HepG2 (cell line): Measurements from ENCODE around the gene TMEM114. TPM values are rescaled to one million over a fixed set of nuclear protein-coding genes. Genes with fewer than 3 reads are reported as not detected.

Source experiments
- ATAC-seq: fragments of 200-7000 bp; cut with Tn5 transposase; 3 replicates; pipeline ENCODE4 v1.9.1; 2020; ENCODE audit warnings: mild to moderate bottlenecking, moderate library complexity
- BruUV-seq: library from RNA; stranded (reverse); fragments of 400-500 nt; replicated peaks from 2 replicates; lab custom pipeline; 2021; lab: Mats Ljungman, UMichigan
- CTCF ChIA-PET: fragments of 300-600 bp; formaldehyde crosslinking; extraction: SDS; loops from one replicate; lab custom pipeline; 2021; ENCODE audit warnings: low total read pairs, inconsistent platforms, low intra/inter-chr PET ratio; lab: Yijun Ruan, JAX
- POLR2A ChIA-PET: fragments of 350-600 bp; sonication (Branson Sonifier 250); formaldehyde crosslinking; loops from one replicate; lab custom pipeline; 2020; ENCODE audit warnings: antibody characterized with exemption, inconsistent platforms; lab: Yijun Ruan, JAX
- DNase-seq: peaks from one replicate; pipeline ENCODE4 v3.0.0-alpha.2; 2015; ENCODE audit warnings: low spot score
- FAIRE-seq: peaks from 3 replicates; lab custom pipeline; 2011; peaks lifted over from hg19 to GRCh38; lab: Jason Lieb, UNC
- H2AFZ ChIP-seq: one replicate; pipeline ENCODE4 v1.6.1; 2011; ENCODE audit warnings: low read length, inconsistent platforms
- H3K27ac ChIP-seq: fragments of 300-600 bp; 3 replicates; pipeline ENCODE4 v1.8.0; 2011; ENCODE audit warnings: mixed run types, mild to moderate bottlenecking, mixed read lengths, low read length, inconsistent platforms; ENCODE audit not compliant: insufficient read depth; ENCODE audit errors: extremely low read length
- H3K27me3 ChIP-seq, 2 experiments: fragments of 200-600 bp in 1 of 2; 2 replicates in 1 of 2; 3 replicates in 1 of 2; pipeline versions ENCODE4 v1.6.0 to v1.8.0; 2011; ENCODE audit warnings: low read length in 2 of 2, mild to moderate bottlenecking in 2 of 2, moderate library complexity in 2 of 2, inconsistent platforms in 1 of 2; ENCODE audit not compliant: insufficient read depth in 2 of 2, control insufficient read depth in 1 of 2
- H3K36me3 ChIP-seq, 2 experiments: fragments of 200-600 bp in 1 of 2; replicated peaks in 1 of 2; 2 replicates in 1 of 2; 3 replicates in 1 of 2; pipeline versions ENCODE4 v1.5.1 to v1.8.0; 2011; ENCODE audit warnings: low read length in 2 of 2, inconsistent platforms in 1 of 2; ENCODE audit not compliant: insufficient read depth in 2 of 2, control insufficient read depth in 1 of 2
- H3K4me1 ChIP-seq: 2 replicates; pipeline ENCODE4 v1.5.1; 2012; ENCODE audit warnings: low read length, inconsistent platforms; ENCODE audit not compliant: insufficient read depth
- H3K4me2 ChIP-seq: 2 replicates; pipeline ENCODE4 v1.6.0; 2011; ENCODE audit warnings: low read depth, low read length, inconsistent platforms
- H3K4me3 ChIP-seq, 3 experiments: fragments of 200-600 bp in 1 of 3; sonication (generic), shearing (Covaris generic) in 1 of 3; replicated peaks in 1 of 3; 2 replicates each; pipeline ENCODE4 v1.5.1; 2011 to 2016; ENCODE audit warnings: low read length in 3 of 3, inconsistent platforms in 2 of 3, low read depth in 2 of 3, mild to moderate bottlenecking in 2 of 3, control low read depth in 1 of 3, mixed read lengths in 1 of 3; ENCODE audit not compliant: insufficient read depth in 1 of 3
- H3K79me2 ChIP-seq: one replicate; pipeline ENCODE4 v1.6.1; 2011; ENCODE audit warnings: low read length, inconsistent platforms; ENCODE audit not compliant: insufficient read depth
- H3K9ac ChIP-seq: 2 replicates; pipeline ENCODE4 v1.6.0; 2011; ENCODE audit warnings: mild to moderate bottlenecking, low read depth, low read length, inconsistent platforms; ENCODE audit not compliant: insufficient read depth
- H3K9me3 ChIP-seq: 2 replicates; pipeline ENCODE4 v1.5.1; 2012; ENCODE audit warnings: mild to moderate bottlenecking, low read length
- H4K20me1 ChIP-seq: 2 replicates; pipeline ENCODE4 v1.6.0; 2011; ENCODE audit warnings: inconsistent platforms, mild to moderate bottlenecking, low read length, moderate library complexity; ENCODE audit not compliant: insufficient read depth
- CHD2 ChIP-seq: IDR thresholded peaks from 2 replicates; pipeline ENCODE4 v1.6.1; 2011; ENCODE audit warnings: low read depth, low read length, improper control_type of control experiment
- FOXK2 ChIP-seq: fragments of 450-650 bp; IDR thresholded peaks from 2 replicates; pipeline ENCODE4 v1.6.1; 2016
- HNRNPL ChIP-seq: fragments of 200-400 bp; formaldehyde crosslinking; IDR thresholded peaks from 2 replicates; pipeline ENCODE4 v1.6.1; 2017; ENCODE audit warnings: mild to moderate bottlenecking, low read depth, low read length
- MEF2D ChIP-seq: sonication (generic); formaldehyde crosslinking; IDR thresholded peaks from 2 replicates; pipeline ENCODE4 v1.5.1; 2020; ENCODE audit warnings: mild to moderate bottlenecking, missing genetic modification reagents
- NCOA5 ChIP-seq: sonication (generic); formaldehyde crosslinking; IDR thresholded peaks from 2 replicates; pipeline ENCODE4 v1.4.0; 2020; ENCODE audit warnings: missing genetic modification reagents
- PBX2 ChIP-seq: IDR thresholded peaks from 2 replicates; pipeline ENCODE4 v1.6.1; 2016; ENCODE audit warnings: control low read depth
- POLR2A ChIP-seq, 2 experiments: IDR thresholded peaks; 2 replicates each; pipeline ENCODE4 v1.6.1; 2011; ENCODE audit warnings: low read depth in 2 of 2, low read length in 2 of 2, mild to moderate bottlenecking in 1 of 2, moderate library complexity in 1 of 2; ENCODE audit not compliant: insufficient read depth in 1 of 2
- YEATS4 ChIP-seq: sonication (generic); formaldehyde crosslinking; IDR thresholded peaks from 2 replicates; pipeline ENCODE4 v1.4.0; 2020; ENCODE audit warnings: missing genetic modification reagents, borderline replicate concordance
- ZNF207 ChIP-seq: fragments of 450-650 bp; IDR thresholded peaks from 2 replicates; pipeline ENCODE4 v1.6.1; 2016; ENCODE audit warnings: antibody characterized with exemption, borderline replicate concordance
- ZNF644 ChIP-seq: IDR thresholded peaks from 2 replicates; pipeline ENCODE4 v1.6.1; 2016; ENCODE audit warnings: low read depth
- ZNF660 ChIP-seq: sonication (generic); formaldehyde crosslinking; IDR thresholded peaks from 2 replicates; pipeline ENCODE4 v1.5.1; 2020; ENCODE audit warnings: mild to moderate bottlenecking, low read depth, missing genetic modification reagents, borderline replicate concordance
- ZNF772 ChIP-seq: sonication (generic); formaldehyde crosslinking; IDR thresholded peaks from 2 replicates; pipeline ENCODE4 v1.5.0; 2020; ENCODE audit warnings: mild to moderate bottlenecking, missing genetic modification reagents
- WGBS: methylation state at CpG from one replicate; pipeline ENCODE4 v1.1.6; 2017; ENCODE audit warnings: low lambda C conversion rate; 5-methylcytosine and 5-hydroxymethylcytosine counted together
- in situ Hi-C: cut with HindIII; loops from 2 replicates; pipeline ENCODE4 v1.10.0; 2017; ENCODE audit warnings: low pct_unique_long_range_greater_than_20kb; ENCODE audit not compliant: extremely low pct_ligation_motif_present
- intact Hi-C: fragments of 100-400 bp; cut with micrococcal nuclease; formaldehyde crosslinking; loops from one replicate; pipeline ENCODE4 v1.10.0; 2022; ENCODE audit not compliant: unreplicated experiment
- polyA plus RNA-seq, 8 experiments: library from polyadenylated mRNA; depleted of rRNA in 3 of 8; stranded (reverse) in 7 of 8; unstranded in 1 of 8; fragments of >200 nt; fragmentation: Illumina TruSeq in 4 of 8; extraction: Trizol in 4 of 8; gene quantifications; 2 replicates each; pipeline versions ENCODE4 v1.2.1 to v1.2.3, GENCODE V29; 2011 to 2016; ENCODE audit warnings: low read depth in 4 of 8, missing spikeins in 1 of 8, mixed read lengths in 1 of 8; ENCODE audit not compliant: insufficient read depth in 1 of 8
- total RNA-seq, 5 experiments: library from RNA; depleted of rRNA; stranded (reverse); fragments of >200 nt; fragmentation: Illumina TruSeq; extraction: Trizol; gene quantifications; 2 replicates each; pipeline ENCODE4 v1.2.3, GENCODE V29; 2016; ENCODE audit warnings: low read depth in 1 of 5

The TMEM114 gene
- total and polyA plus RNA-seq, 2 of the 13 experiments (the other 11 are each of a cell fraction or from before 2014, with no cell fraction given): not detected

GRCh38 chr16:8587065-8587464 lies 3.2 kb downstream of the TMEM114 start:
- H4K20me1 ChIP-seq: no peaks in the 10 kb centered on the region
- H3K36me3 ChIP-seq: no peaks in the 10 kb centered on the region
- in situ Hi-C loops: no loop called here
- no peak overlapping the region for H3K27ac ChIP-seq
- intact Hi-C loops: no loop called here
- POLR2A ChIA-PET: interaction anchor here (0.9 kb wide), 1 partner anchor 12 kb away, joined by 3 read pairs; no protein-coding TSS in a partner anchor
- no peak for FAIRE-seq
- CTCF ChIA-PET: no interaction called here
- H2AFZ ChIP-seq: no peak overlapping the region
- H3K27me3 ChIP-seq: peaks cover 13 to 55% of the 10 kb centered on the region in 2 experiments; a peak in 4 of 5 replicates
- TF ChIP-seq CHD2: no peak
- TF ChIP-seq MEF2D (CRISPR knock-in tag): no peak
- TF ChIP-seq ZNF207: no peak
- no peak for TF ChIP-seq FOXK2
- TF ChIP-seq POLR2A (IDR thresholded peaks at IDR 0.05; ENCODE audit: insufficient read depth in 1 of 2, low read depth in 2 of 2, low read length in 2 of 2): no peak
- TF ChIP-seq ZNF772 (CRISPR knock-in tag): no peak
- TF ChIP-seq HNRNPL: no peak
- BruUV-seq: no TSS peak
- H3K4me2 ChIP-seq: no peak overlapping the region
- DNase-seq: no peak
- ATAC-seq: no peak
- H3K79me2 ChIP-seq: no peaks in the 10 kb centered on the region
- H3K4me1 ChIP-seq: peaks cover 25% of the 10 kb centered on the region
- no peak overlapping the region for H3K4me3 ChIP-seq
- no peak overlapping the region for H3K9ac ChIP-seq
- H3K9me3 ChIP-seq: no peaks in the 10 kb centered on the region

- FAIRE-seq (no peak), ATAC-seq (no peak), DNase-seq (no peak)
- no peak for TF ChIP-seq NCOA5 (CRISPR knock-in tag)
- TF ChIP-seq PBX2: no peak
- no peak for TF ChIP-seq YEATS4 (CRISPR knock-in tag)
- TF ChIP-seq ZNF644 (CRISPR knock-in tag): no peak
- no peak for TF ChIP-seq ZNF660 (CRISPR knock-in tag)
- no peaks in the 10 kb centered on the region for H3K79me2 ChIP-seq
- no peak overlapping the region for H3K4me3 ChIP-seq
- H3K9ac ChIP-seq: no peak overlapping the region
- H3K36me3 ChIP-seq: no peaks in the 10 kb centered on the region
- intact Hi-C loops (no loop called here), in situ Hi-C loops (no loop called here)
- BruUV-seq: no TSS peak
- WGBS: 3% methylated on average over 3 of the region's 3 CpGs
- ChIA-PET POLR2A (no interaction called here), CTCF (no interaction called here)
- H3K27me3 ChIP-seq: peaks cover 16 to 54% of the 10 kb centered on the region in 2 experiments; a peak in 4 of 5 replicates
- no peak overlapping the region for H2AFZ ChIP-seq
- H3K4me2 ChIP-seq: no peak overlapping the region
- H3K9me3 ChIP-seq: no peaks in the 10 kb centered on the region
- H3K27ac ChIP-seq: no peak overlapping the region
- H4K20me1 ChIP-seq: no peaks in the 10 kb centered on the region
- H3K4me1 ChIP-seq: peaks cover 29% of the 10 kb centered on the region
Measured at GRCh38 chr16:8585857-8586256, 4.5 kb downstream of the TMEM114 start.
